Upper lobe of left lung (tissue), 6 donors: ENCODE data around the gene OXSR1. TPM values are rescaled to one million over a fixed set of nuclear protein-coding genes. Genes with fewer than 3 reads are reported as not detected.

Experiments used
- ATAC-seq, 2 donors: fragments of 200-7000 bp; cut with Tn5 transposase; one replicate each; pipeline ENCODE4 v1.9.1; 2022; ENCODE audit warnings: mild to moderate bottlenecking in 2 of 2, moderate library complexity in 2 of 2; ENCODE audit not compliant: low FRiP score in 2 of 2
- DNase-seq, 2 donors: peaks; one replicate each; pipeline ENCODE4 v3.0.0-alpha.2; 2019 to 2020
- H3K27ac ChIP-seq, 4 donors: fragments of 200-600 bp; sonication (generic); one replicate each; pipeline ENCODE4 v1.5.1; 2016 to 2019
- H3K27me3 ChIP-seq, 4 donors: fragments of 200-600 bp; sonication (generic); one replicate each; pipeline ENCODE4 v1.5.1; 2017 to 2019
- H3K36me3 ChIP-seq, 4 donors: fragments of 200-600 bp; sonication (generic); one replicate each; pipeline ENCODE4 v1.5.1; 2016 to 2019
- H3K4me1 ChIP-seq, 4 donors: fragments of 200-600 bp; sonication (generic); one replicate each; pipeline ENCODE4 v1.5.1; 2018 to 2019
- H3K4me3 ChIP-seq, 4 donors: fragments of 200-600 bp; sonication (generic); one replicate each; pipeline ENCODE4 v1.5.1; 2017 to 2019; ENCODE audit warnings: mild to moderate bottlenecking in 2 of 4, moderate library complexity in 1 of 4
- H3K9me3 ChIP-seq, 4 donors: fragments of 200-600 bp; sonication (generic); one replicate each; pipeline ENCODE4 v1.5.1; 2018 to 2019
- EP300 ChIP-seq, 4 donors: sonication (generic); formaldehyde crosslinking; IDR thresholded peaks; one replicate each; pipeline ENCODE4 v1.5.1; 2017; ENCODE audit warnings: antibody characterized with exemption in 4 of 4, control low read depth in 2 of 4
- POLR2A ChIP-seq, 4 donors: fragments of 450-650 bp; IDR thresholded peaks; one replicate each; pipeline ENCODE4 v1.5.1; 2016 to 2017; ENCODE audit warnings: antibody characterized with exemption in 4 of 4, mild to moderate bottlenecking in 2 of 4
- POLR2AphosphoS5 ChIP-seq, 2 donors: sonication (generic); formaldehyde crosslinking; IDR thresholded peaks; one replicate each; pipeline ENCODE4 v1.5.1; 2017; ENCODE audit warnings: antibody characterized with exemption in 2 of 2
- WGBS, 2 donors: methylation state at CpG; one replicate each; pipeline ENCODE4 v1.1.5; 2017 to 2018; 5-methylcytosine and 5-hydroxymethylcytosine counted together
- total RNA-seq, 6 donors: library from RNA; depleted of rRNA in 4 of 6; stranded (reverse); fragments of >200 nt in 4 of 6; gene quantifications; one replicate each; pipeline versions ENCODE4 v1.1.0 to v1.2.1, GENCODE V29; 2016 to 2021
- TF ChIP-seq, protein P1 (sequence below), 6 experiments: fragments of 450-650 bp in 4 of 6; fragments of 200-600 bp in 2 of 6; sonication (generic) in 2 of 6; IDR thresholded peaks; one replicate each; pipeline ENCODE4 v1.5.1; 2016 to 2019; ENCODE audit warnings: antibody characterized with exemption in 6 of 6
- donor health status: DM: no; HTN: no; CAD: no; lungs with moderate emphysema.
- donor health status: DM: no; HTN: yes; CAD: no; lungs with severe emphysema.

Gene OXSR1
- total RNA-seq, 6 donors from 2014 or later = 26.6 to 43.7 (median 31.6) TPM

- peaks cover 0 to 4% (median 0%) of the 10 kb centered on the region in 4 donors for H3K36me3 ChIP-seq
- no peak for TF ChIP-seq EP300 (IDR thresholded peaks at IDR 0.05)
- no peak for TF ChIP-seq POLR2A (IDR thresholded peaks at IDR 0.05)
- TF ChIP-seq, protein P1, sequence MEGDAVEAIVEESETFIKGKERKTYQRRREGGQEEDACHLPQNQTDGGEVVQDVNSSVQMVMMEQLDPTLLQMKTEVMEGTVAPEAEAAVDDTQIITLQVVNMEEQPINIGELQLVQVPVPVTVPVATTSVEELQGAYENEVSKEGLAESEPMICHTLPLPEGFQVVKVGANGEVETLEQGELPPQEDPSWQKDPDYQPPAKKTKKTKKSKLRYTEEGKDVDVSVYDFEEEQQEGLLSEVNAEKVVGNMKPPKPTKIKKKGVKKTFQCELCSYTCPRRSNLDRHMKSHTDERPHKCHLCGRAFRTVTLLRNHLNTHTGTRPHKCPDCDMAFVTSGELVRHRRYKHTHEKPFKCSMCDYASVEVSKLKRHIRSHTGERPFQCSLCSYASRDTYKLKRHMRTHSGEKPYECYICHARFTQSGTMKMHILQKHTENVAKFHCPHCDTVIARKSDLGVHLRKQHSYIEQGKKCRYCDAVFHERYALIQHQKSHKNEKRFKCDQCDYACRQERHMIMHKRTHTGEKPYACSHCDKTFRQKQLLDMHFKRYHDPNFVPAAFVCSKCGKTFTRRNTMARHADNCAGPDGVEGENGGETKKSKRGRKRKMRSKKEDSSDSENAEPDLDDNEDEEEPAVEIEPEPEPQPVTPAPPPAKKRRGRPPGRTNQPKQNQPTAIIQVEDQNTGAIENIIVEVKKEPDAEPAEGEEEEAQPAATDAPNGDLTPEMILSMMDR (IDR thresholded peaks at IDR 0.05) = no peak
- no peak for TF ChIP-seq POLR2AphosphoS5 (IDR thresholded peaks at IDR 0.05)
- H3K27ac ChIP-seq = no peak overlapping the region
- H3K4me1 ChIP-seq = no peaks in the 10 kb centered on the region
- no peaks in the 10 kb centered on the region for H3K27me3 ChIP-seq
- WGBS, 2 donors = 88 to 96% methylated on average over 5 to 20 of the region's 21 CpGs
- H3K9me3 ChIP-seq = no peaks in the 10 kb centered on the region
- H3K4me3 ChIP-seq = no peak overlapping the region
- ATAC-seq (no peak), DNase-seq (peak in 1 of 2 donors; percentile 22)
These were observed 109.7 kb downstream of the OXSR1 start for GRCh38 chr3:38274864-38275649.

- Histone ChIP-seq H3K4me1 (no peaks in the 10 kb centered on the region), H3K27ac (no peak overlapping the region), H3K27me3 (no peaks in the 10 kb centered on the region), H3K4me3 (no peak overlapping the region), H3K9me3 (no peaks in the 10 kb centered on the region), H3K36me3 (peaks cover 0 to 4% (median 0%) of the 10 kb centered on the region in 4 donors)
- ATAC-seq (no peak), DNase-seq (no peak)
- 100% methylated on average over 4 to 7 of the region's 8 CpGs for WGBS, 2 donors
- TF ChIP-seq, protein P1 (IDR thresholded peaks at IDR 0.05) = no peak
- TF ChIP-seq POLR2AphosphoS5 (IDR thresholded peaks at IDR 0.05) (no peak), EP300 (IDR thresholded peaks at IDR 0.05) (no peak), POLR2A (IDR thresholded peaks at IDR 0.05) (no peak)
These were observed 110.3 kb downstream of the OXSR1 start for GRCh38 chr3:38275658-38276057.

DNA sequence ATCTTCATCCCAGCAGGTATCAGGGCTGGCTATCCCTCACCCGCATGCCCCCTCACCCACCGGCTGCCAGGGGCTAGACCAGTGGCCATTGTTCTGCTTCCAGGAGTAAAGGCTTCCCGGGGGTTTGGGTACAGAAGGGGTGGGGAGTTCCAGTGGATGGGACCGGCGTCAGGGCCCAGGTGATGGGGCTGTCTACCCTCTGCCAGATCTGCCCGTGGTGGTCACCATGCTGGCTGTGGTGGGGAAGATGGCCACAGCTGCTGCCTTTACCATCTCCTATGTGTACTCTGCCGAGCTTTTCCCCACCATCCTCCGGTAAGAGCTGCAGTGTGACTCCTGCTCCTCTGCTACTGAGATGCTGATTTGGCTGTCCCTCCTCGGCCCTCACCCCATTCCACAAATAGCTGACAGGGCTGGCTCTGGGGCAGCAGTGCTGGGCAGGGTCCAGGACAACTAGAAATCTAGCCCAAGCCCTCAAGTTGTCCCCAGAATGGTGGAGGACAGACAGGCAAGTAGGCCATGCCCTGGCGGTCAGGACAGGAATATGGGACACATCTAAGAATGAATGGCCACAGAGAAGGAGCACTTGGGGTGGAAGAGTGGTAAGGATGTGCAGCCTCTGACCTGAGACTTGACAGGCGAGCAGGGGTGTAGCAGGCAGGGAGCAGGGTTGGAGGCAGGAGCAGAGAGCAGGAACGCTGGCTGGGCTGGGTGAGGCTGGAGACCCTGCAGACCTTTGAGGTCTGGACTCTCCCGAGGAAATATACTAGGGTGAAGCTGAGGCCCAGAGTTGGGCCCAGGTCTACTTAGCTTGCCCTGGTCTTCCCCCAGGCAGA is 111.0 kb downstream of the OXSR1 start:
- Histone ChIP-seq H3K4me1 (no peaks in the 10 kb centered on the region), H3K27ac (no peak overlapping the region), H3K27me3 (no peaks in the 10 kb centered on the region), H3K9me3 (no peaks in the 10 kb centered on the region), H3K36me3 (peaks cover 0 to 4% (median 0%) of the 10 kb centered on the region in 4 donors), H3K4me3 (no peak overlapping the region)
- 91 to 95% methylated on average over 10 to 13 of the region's 13 CpGs for WGBS, 2 donors
- TF ChIP-seq POLR2AphosphoS5 (IDR thresholded peaks at IDR 0.05) (no peak), POLR2A (IDR thresholded peaks at IDR 0.05) (no peak), EP300 (IDR thresholded peaks at IDR 0.05) (no peak)
- TF ChIP-seq, protein P1 (IDR thresholded peaks at IDR 0.05) = no peak
- peak in 1 of 2 donors; percentile 49 for DNase-seq
- ATAC-seq = no peak

DNA sequence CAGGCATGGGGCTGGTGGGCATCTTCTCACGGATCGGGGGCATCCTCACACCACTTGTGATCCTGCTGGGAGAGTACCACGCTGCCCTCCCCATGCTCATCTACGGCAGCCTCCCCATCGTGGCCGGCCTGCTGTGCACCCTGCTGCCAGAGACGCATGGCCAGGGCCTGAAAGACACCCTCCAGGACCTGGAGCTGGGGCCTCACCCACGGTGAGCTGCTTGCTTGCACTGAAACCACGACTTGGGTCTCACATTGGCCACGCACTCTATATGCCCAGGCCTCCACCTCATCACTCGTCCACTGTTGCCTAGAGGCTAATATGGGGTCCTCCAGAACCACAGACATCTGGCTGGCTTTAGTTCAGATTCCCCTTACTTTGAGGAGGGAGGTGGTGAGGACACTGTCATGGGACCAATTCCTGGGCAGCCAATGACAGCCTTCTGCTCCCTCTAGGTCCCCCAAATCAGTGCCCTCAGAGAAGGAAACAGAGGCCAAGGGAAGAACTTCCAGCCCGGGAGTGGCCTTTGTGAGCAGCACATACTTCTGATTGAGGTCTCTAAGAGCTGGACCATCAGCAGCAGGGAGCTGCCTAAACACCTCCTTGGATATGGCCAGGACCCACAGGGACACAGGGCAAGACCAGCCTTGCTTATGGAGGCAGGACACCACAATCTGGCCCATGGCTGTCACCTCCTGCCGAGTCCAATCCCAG is 111.7 kb downstream of the OXSR1 start:
- no peak overlapping the region for H3K4me3 ChIP-seq
- H3K27ac ChIP-seq = no peak overlapping the region
- H3K4me1 ChIP-seq = no peaks in the 10 kb centered on the region
- 89 to 94% methylated on average over 11 to 13 of the region's 13 CpGs for WGBS, 2 donors
- no peaks in the 10 kb centered on the region for H3K27me3 ChIP-seq
- H3K36me3 ChIP-seq = peaks cover 0 to 4% (median 0%) of the 10 kb centered on the region in 4 donors
- DNase-seq = peak in 1 of 2 donors; percentile 51
- peak in 1 of 2 donors; percentile 12 for ATAC-seq
- TF ChIP-seq, protein P1 (IDR thresholded peaks at IDR 0.05) = no peak
- TF ChIP-seq POLR2A (IDR thresholded peaks at IDR 0.05) = no peak
- TF ChIP-seq POLR2AphosphoS5 (IDR thresholded peaks at IDR 0.05) = no peak
- TF ChIP-seq EP300 (IDR thresholded peaks at IDR 0.05) = no peak
- H3K9me3 ChIP-seq = no peaks in the 10 kb centered on the region
